Right ventricle myocardium superior (tissue), 1 donor: Measurements from ENCODE around the gene ZMYND8. TPM values are rescaled to one million over a fixed set of nuclear protein-coding genes. Genes with fewer than 3 reads are reported as not detected.
A peak's percentile ranks its signal among the peaks of the same experiment; 100 is the strongest.
"Not testable (repeated sequence)": the region's sequence is repeated elsewhere in the genome, so short reads cannot be mapped to it uniquely, and the experiment has no call there.

Source experiments
- ATAC-seq: fragments of 200-7000 bp; cut with Tn5 transposase; one replicate; pipeline ENCODE4 v1.9.1; 2020; ENCODE audit warnings: mild to moderate bottlenecking; ENCODE audit not compliant: poor library complexity
- DNase-seq: peaks from one replicate; pipeline ENCODE4 v3.0.0-alpha.2; 2020
- intact Hi-C: fragments of 100-400 bp; cut with DNase I; formaldehyde crosslinking; loops from one replicate; pipeline ENCODE4 v1.11.2; 2022
- long read RNA-seq: library from polyadenylated mRNA; unstranded; transcript quantifications from one replicate; pipeline ENCODE4 v2.0.0, GENCODE V29; 2021
- total RNA-seq: library from RNA; stranded (reverse); fragmentation: NEBNext Ultra II Directional; extraction: Animal tissue kit (Norgen Biotek cat#: 25700); gene quantifications from one replicate; pipeline ENCODE4 v1.2.1, GENCODE V29; 2021
- donor health status: DM: no; HTN: yes; CAD: no; lungs with severe emphysema.

The ZMYND8 gene
- total RNA-seq, result 37.7 TPM
- long read RNA-seq, partial matches to known transcripts, result 41 of 55 reads
- long read RNA-seq, other reads (novel, unspliced or antisense), result 11 of 55 reads

DNA sequence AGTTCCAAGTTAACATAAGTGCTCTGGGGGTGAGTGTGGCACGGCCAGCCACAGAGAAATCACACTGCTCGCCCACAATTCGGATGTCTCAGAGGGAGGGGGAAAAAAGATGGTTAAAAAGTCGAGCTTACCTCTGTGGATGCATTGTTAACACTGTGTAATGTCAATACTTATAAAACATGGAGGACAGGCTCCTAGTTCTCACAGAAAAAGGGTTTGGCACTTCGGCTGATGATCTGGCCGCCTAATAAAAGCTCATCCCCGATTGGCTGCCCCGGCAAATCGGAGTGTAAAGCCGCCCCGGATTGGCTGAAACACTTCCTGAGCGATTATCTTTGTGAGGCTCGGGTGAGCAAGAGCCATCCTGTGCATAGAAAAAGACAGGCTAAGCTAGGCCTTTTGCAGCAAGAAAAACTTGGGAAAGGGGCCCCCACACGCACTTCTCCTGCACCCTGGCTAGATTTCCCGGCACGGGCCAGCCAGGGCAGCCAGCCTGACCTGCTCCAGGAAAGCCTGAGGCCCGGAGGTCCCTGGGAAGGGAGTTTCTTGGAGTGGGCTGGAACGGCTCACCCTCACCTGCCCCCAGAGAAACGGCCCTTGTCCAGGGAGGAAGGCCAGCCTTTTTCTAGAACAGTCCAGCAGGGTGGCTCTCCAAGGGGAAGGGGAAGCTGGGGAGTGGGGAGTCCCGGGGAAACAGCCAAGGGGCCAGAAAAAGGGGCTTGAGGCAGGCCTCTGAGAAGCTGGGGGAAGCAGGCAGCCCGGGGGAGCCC lies at the start of gene ZMYND8:
Gene ZMYND8 (minus strand): TSS at position 174 of the 770 bp plus-strand sequence. CDS start 29 bp downstream, at position 145.
- intact Hi-C loops, result no loop called here
- ATAC-seq (peak; percentile 66), DNase-seq (peak; percentile 93)

DNA sequence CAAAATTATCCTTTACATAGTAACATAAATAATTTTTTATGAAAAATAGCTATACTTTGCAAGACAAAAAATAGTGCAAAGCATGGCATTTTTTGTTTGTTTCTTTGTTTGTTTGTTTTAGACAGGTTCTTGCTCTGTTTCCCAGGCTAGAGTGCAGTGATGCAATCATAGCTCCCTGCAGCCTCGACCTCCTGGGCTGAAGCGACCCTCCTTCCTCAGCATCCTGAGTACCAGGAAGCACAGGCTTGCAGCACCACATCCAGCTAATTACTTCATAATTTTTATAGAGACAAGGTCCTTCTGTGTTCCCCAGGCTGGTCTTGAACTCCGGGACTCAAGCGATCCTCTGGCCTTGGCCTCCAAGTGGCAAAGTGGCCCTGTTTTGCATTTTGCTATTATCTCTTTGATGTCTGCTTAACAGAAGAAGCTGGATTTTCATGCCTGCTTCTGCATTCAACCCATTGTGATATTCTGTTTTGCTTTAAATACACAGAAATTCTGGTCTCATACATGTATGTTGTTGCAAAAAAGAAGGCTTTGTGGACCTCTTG lies 49.4 kb upstream of the ZMYND8 start:
- ATAC-seq, result no peak
- intact Hi-C loops, result no loop called here
- DNase-seq, result peak; percentile 6

DNA sequence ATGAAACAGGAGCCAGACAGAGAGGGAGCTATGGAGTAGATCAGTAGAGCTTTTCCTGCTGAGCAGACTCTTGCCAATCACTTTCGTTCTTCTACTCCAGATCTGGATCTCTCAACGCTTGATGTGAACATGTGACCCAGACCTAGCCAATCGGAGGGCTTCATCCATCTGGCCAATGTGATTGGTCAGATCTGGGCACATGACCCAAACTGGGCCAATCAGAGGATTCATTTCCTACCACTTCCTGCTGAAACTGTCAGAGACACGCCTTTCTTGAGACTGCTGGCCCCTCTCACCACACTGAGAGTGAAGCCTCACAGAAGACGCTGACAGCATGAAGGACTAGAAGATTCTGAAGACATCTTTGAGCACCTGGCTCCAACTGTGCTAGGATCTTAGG lies 44.2 kb upstream of the ZMYND8 start:
- DNase-seq, result no peak
- ATAC-seq, result no peak
- intact Hi-C loops, result no loop called here

DNA sequence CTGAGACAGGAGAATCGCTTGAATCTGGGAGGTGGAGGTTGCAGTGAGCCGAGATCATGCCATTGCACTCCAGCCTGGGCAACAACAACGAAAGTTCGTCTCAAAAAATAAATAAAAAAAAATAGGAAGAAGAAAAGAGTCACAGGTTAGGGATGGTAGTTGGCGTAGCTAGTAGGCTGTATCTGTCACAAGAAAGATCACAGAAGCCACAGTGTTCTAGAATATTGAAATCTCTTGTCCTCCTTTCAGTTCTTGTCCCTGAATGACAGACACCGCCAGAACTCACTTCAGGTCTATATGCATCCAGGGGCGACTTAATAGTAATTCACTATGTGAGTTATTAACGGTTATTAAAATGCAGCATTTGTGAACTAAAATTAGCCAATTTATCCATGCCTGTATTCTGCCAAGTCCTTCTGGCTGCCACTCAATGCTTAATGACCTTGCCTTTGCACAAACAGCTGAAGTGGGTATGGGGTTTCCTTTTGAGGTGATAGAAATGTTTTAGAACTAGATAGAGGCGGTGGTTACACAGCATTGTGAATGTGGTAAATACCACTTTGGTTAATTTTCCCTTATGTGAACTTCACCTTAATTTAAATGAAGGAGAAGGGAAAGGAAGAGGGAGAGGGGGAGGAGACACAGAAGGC lies 41.3 kb upstream of the ZMYND8 start:
- peak; percentile 62 for ATAC-seq
- intact Hi-C loops, result no loop called here
- DNase-seq, result no peak

DNA sequence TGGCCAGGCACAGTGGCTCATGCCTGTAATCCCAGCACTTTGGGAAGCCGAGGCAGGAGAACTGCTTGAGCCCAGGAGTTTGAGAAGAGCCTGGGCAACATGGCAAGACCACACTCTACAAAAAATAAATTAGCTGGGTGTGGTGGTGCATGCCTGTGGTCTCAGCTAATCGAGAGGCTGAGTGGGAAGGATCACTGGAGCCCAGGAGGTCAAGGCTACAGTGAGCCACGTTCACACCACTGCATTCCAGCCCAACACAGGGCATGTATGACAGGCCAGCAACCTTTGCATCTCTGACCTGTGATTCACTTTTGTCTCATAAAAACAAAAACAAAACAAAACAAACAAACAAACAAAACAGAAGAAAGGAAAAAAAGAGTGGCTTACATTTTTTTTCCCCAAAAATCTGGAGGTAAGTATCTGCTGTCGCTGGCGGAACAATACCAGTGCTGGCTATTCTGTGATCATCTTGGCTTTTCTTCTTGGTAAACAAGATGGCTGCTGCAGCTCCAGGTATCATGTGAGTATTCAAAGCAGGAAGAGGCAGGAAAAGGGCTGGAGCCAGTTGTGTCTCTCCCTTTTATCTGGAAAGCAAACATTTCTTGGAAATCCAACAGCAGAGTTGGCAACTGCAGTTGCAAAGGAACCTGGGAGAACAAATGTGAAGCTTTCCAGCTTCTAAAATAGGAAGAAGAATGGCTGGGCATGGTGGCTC lies 40.4 kb upstream of the ZMYND8 start:
- no peak for DNase-seq
- intact Hi-C loops, result no loop called here
- ATAC-seq, result no peak

DNA sequence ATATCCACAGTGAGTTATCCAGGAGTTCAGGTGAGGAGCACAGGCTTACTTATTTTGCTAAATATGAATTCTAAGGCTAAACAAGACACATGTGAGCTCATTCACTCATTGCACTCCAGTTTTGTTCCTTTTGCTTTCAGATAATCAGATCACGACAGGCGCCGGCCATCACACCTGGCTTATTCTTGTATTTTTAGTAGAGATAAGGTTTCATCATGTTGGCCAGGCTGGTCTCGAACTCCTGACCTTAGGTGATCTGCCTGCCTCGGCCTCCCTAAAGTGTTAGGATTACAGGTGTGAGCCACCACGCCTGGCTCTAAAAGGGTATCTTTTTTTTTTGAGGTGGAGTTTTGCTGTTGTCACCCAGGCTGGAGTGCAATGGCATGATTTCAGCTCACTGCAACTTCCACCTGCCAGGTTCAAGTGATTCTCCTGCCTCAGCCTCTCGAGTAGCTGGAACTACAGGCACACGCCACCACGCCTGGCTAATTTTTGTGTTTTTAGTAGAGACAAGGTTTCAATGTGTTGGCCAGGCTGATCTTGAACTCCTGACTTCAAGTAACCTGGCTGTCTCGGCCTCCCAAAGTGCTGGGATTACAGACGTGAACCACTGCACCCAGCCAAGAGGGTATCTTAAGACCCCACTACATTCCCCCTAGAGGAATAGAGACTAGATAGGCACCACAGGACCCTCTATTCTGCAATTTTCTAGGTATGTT lies 37.5 kb upstream of the ZMYND8 start:
- DNase-seq, ATAC-seq, intact Hi-C loops: not testable (repeated sequence)

DNA sequence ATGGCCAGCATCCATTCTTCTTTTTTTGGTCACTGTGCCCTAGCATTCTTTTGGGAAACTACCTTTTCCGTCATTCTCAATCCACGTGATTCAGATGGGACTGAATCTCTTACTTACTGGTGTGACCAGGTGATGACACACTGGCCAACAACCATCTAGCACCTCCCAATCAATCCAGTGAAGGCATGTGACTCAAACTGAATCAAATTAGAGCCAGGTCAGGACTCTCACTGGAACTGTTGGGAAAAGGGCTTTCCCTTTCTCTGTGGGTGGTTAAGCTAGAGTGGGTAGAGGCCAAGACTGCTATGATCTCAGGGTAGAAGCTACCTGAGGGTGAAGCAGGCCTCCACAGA lies 36.2 kb upstream of the ZMYND8 start:
- DNase-seq, result no peak
- ATAC-seq, result no peak
- intact Hi-C loops, result no loop called here

DNA sequence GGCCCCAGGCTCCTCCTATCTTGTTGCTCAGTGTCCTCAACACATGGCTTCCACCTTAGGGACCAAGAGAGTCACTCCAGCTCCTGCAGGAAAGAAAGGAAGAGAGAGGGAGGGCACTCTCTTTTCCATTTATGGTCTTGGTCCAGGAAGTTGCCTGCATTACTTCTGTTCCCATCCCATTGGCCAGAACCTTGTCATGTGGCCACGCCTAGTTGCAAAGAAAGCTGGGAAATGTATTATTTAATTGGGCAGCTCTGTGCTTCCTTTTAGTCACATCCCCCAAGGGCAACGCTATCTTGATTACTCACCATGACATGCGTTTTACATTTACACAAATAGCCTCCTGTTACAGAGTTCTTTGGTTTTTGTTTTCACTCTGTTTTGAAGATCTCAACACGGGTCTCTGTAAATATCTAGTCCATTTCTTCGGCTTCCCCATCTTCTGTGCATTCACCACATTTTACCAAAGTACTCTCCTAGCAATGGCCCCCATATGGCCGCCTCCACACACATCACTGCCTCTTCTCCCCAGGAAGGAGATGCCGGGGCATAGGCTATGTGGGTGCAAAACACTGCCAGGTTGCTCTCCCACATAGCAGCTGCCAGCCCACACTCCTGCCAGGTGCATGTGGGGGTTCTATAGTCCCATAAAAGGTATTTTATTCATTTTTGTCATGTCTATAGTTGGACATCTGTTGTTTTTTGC lies 35.7 kb upstream of the ZMYND8 start:
- DNase-seq (no peak), ATAC-seq (peak; percentile 62)
- intact Hi-C loops, result no loop called here

DNA sequence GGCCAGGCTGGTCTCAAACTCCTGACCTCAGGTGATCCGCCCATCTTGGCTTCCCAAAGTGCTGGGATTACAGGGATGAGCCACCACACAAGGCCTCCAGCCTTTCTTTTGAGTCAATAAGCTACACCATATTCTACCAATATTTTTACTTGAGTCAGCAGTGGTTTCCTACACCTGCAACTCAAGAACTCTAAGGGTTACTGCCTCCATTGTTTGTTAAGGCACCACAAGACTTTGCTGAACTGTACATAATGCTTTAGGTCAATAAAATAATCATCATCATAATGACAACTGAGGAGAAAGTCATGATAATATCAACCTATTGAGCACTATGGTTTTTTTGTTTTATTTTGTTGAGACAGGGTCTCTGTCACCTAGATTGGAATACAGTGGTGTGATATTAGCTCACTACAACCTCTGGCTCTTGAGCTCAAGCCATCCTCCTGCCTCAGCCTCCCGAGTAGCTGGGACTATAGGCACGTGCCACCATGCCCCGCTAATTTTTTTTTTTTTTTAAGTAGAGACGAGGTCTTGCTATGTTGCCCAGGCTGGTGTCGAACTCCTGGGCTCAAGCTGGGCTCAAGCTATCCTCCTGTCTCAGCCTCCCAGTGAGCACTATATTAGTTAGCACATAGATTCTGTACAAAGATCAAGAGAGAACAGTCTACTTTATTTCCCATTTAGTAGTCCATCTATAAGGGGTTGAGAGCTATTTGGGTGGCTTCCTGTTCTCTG lies 34.9 kb upstream of the ZMYND8 start:
- DNase-seq, result no peak
- ATAC-seq, result no peak
- intact Hi-C loops, result no loop called here

DNA sequence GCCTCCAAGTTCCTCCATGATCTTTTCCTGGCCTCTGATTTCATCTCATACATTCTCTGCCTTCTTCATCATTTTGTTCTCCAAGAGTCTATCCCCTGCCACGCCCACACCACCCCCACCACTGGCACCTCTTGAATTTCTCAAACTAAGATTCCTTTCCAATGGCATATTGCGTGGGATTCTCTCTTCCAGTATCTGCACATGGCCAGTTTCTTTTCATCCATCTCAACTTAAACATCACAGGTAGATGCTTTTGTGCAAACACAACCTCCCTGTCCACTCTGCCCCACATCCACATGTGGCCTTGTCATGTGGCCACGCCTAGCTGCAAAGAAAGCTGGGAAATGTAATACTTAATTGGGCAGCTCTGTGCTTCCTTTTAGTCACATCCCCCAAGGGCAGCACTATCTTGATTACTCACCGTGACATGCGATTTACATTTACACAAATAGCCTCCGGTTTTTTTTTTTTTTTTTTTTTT lies 33.4 kb upstream of the ZMYND8 start:
- intact Hi-C loops, result loop anchor here (10.0 kb wide), 1 partner anchor 225 kb away; no protein-coding TSS in a partner anchor
- ATAC-seq, result no peak
- DNase-seq, result no peak

DNA sequence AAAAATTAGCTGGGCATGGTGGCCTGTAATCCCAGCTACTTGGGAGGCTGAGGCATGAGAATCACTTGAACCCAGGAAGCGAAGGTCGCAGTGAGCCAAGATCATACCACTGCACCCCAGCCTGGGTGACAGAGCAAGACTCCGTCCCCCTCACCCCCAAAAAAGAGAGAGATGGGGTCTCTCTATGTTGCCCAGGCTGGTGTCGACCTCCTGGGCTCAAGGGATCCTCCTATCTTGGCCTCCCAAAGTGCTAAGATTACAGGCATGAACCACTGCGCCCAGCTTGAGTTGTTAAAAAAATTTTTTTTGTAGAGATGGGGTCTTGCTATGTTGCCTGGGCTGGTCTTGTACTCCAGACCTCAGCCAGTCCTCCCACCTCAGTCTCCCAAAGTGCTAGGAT lies 29.5 kb upstream of the ZMYND8 start:
- DNase-seq, ATAC-seq: not testable (repeated sequence)
- intact Hi-C loops, result loop anchor here (2.0 to 10.0 kb wide), 2 partner anchors 111 to 229 kb away; no protein-coding TSS in a partner anchor

DNA sequence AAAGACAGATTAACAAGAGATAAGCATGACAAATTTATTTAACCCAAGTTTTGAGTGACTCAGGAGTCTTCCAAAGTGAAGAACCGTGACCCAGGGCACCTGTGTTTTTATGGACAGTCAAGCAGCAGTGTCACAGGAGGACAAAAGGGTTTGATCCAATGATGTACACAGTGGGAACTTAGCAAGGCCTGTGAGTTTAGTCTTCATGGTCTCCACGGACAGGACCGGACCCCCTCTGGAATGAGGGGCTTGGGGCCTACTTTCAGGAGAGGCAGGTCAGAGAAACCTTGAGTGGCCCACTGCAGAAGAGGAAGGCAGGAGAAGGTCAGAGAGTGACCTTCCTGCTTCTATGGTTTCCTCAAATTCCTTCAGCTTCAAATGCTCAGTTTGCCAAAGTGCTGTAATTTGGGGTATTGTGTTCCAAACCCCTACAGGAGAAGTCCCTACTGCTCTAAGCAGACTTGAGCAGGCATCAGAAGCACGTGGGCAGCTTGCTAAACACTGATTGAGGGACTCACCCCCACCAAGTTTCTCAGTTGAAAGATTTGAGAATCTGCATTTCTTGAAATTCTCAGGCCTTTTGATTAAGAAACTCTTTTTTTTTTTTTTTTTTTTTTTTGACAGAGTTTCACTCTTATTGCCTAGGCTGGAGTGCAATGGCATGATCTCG lies 26.4 kb upstream of the ZMYND8 start:
- intact Hi-C loops, result loop anchor here (5.0 to 10.0 kb wide), 2 partner anchors 186 to 232 kb away; no protein-coding TSS in a partner anchor
- no peak for ATAC-seq
- DNase-seq, result no peak

DNA sequence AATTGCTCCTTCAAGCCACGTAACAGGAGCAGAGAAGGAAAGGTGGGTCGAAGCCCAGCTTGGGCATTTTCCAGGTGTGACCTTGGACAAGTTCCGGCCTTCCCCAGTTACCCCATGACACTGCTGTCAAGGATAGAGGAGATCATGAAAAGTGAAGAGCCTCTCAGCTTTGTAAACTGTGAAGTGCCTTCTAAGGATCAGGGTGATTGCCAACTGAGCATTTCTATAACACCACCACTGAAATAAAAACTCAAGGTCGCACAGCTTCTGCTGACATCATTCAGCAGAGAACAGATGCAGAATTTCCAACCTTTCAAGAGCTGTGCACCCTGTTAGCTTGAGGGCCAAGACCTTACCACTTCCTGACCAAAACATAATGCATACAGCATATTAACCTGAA lies 24.0 kb upstream of the ZMYND8 start:
- no peak for ATAC-seq
- intact Hi-C loops, result loop anchor here (5.0 to 10.0 kb wide), 2 partner anchors 183 to 234 kb away; no protein-coding TSS in a partner anchor
- no peak for DNase-seq

DNA sequence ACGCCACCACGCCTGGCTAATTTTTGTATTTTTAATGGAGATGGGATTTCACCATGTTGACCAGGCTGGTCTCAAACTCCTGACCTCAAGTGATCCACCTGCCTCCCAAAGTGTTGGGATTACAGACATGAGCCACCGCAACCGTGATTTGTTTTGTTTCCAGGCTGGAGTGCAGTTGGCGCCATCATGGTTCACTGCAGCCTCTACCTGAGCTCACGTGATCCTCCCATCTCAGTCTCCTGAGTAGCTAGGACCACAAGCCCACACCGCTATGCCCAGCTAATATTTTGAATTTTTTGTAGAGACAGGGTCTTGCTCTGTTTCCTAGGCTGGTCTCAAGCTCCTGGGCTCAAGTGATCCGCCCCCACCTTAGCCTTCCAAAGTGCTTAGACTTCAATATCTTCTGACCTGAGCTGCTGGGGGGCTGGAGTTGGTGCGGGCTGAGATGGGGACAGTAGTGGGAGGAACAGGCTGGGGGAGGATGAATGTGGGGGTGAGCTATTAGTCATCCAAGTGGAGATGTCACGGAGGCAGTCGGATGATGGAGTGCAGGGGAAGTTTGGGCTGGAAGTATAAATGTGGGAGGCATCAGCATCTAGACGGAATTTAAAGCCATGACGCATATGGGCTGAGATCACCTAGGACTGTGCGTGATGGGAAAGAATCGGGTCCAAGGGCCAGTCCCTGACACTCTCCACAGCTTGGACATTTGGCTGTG lies 23.1 kb upstream of the ZMYND8 start:
- intact Hi-C loops, result loop anchor here (5.0 to 10.0 kb wide), 2 partner anchors 182 to 235 kb away; no protein-coding TSS in a partner anchor
- ATAC-seq (no peak), DNase-seq (no peak)

DNA sequence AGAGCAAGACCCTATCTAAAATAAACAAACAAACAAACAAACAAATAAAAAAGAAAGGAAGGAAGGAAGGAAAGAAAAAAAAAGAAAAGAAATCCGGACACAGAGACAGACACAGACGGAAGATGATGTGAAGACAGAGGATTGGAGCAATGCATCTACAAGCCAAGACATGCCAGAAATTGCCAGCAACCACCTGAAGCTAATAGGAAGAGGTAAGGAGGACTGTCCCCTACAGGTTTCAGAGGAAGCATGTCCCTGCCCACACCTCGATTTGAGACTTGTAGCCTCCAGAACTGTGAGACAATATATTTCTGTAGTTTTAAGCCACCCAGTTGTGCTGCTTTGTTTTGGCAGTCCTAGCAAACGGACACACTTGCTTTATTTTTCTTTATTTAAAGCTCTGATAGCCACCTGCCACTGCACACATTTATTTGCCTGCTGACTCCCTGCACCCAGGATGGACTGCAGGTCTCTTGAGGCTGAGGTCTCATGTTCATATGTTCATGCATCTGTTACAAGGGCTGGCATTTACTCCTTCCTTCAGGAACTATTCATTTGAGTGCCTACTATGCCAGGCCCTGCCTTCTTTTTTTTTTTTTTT lies 20.7 kb upstream of the ZMYND8 start:
- intact Hi-C loops, result loop anchor here (2.0 kb wide), 1 partner anchor 100 kb away; no protein-coding TSS in a partner anchor
- no peak for DNase-seq
- ATAC-seq, result no peak
